Peyer's patch (tissue), 4 donors: ENCODE results near the gene SNRNP27. TPM values are rescaled to one million over a fixed set of nuclear protein-coding genes. Genes with fewer than 3 reads are reported as not detected.

Experiments
- DNase-seq, 3 donors: peaks; one replicate each; pipeline ENCODE4 v3.0.0-alpha.2; 2017 to 2019
- H3K27ac ChIP-seq, 4 donors: fragments of 200-600 bp; sonication (generic); one replicate each; pipeline ENCODE4 v1.5.1; 2016 to 2019
- H3K27me3 ChIP-seq, 2 donors: fragments of 200-600 bp; sonication (generic); one replicate each; pipeline ENCODE4 v1.5.1; 2019
- H3K36me3 ChIP-seq, 3 donors: fragments of 200-600 bp; sonication (generic); one replicate each; pipeline ENCODE4 v1.5.1; 2016 to 2019
- H3K4me1 ChIP-seq, 4 donors: fragments of 200-600 bp; sonication (generic); one replicate each; pipeline ENCODE4 v1.5.1; 2016 to 2019
- H3K4me3 ChIP-seq, 4 donors: fragments of 200-600 bp; sonication (generic); 1 replicate in 3 of 4; 2 replicates in 1 of 4; pipeline ENCODE4 v1.5.1; 2016 to 2019; ENCODE audit warnings: mild to moderate bottlenecking in 1 of 4
- H3K9me3 ChIP-seq, 4 donors: fragments of 200-600 bp; sonication (generic); one replicate each; pipeline ENCODE4 v1.5.1; 2016 to 2019; ENCODE audit warnings: mild to moderate bottlenecking in 1 of 4
- CTCF ChIP-seq, 6 experiments: fragments of 450-650 bp in 4 of 6; fragments of 200-600 bp in 2 of 6; sonication (generic) in 1 of 6; IDR thresholded peaks; one replicate each; pipeline ENCODE4 v1.5.1; 2017 to 2019; ENCODE audit warnings: antibody characterized with exemption in 6 of 6, mild to moderate bottlenecking in 3 of 6, moderate library complexity in 1 of 6
- POLR2A ChIP-seq, 2 donors: fragments of 450-650 bp; IDR thresholded peaks; one replicate each; pipeline ENCODE4 v1.5.1; 2017; ENCODE audit warnings: antibody characterized with exemption in 2 of 2, mild to moderate bottlenecking in 2 of 2, moderate library complexity in 2 of 2
- total RNA-seq, 4 donors: library from RNA; depleted of rRNA; stranded (reverse); fragments of >200 nt; gene quantifications; one replicate each; pipeline ENCODE4 v1.1.0, GENCODE V29; 2016

Gene SNRNP27
- total RNA-seq, 4 donors from 2014 or later: 35.4 to 99.0 (median 53.7) TPM

DNA sequence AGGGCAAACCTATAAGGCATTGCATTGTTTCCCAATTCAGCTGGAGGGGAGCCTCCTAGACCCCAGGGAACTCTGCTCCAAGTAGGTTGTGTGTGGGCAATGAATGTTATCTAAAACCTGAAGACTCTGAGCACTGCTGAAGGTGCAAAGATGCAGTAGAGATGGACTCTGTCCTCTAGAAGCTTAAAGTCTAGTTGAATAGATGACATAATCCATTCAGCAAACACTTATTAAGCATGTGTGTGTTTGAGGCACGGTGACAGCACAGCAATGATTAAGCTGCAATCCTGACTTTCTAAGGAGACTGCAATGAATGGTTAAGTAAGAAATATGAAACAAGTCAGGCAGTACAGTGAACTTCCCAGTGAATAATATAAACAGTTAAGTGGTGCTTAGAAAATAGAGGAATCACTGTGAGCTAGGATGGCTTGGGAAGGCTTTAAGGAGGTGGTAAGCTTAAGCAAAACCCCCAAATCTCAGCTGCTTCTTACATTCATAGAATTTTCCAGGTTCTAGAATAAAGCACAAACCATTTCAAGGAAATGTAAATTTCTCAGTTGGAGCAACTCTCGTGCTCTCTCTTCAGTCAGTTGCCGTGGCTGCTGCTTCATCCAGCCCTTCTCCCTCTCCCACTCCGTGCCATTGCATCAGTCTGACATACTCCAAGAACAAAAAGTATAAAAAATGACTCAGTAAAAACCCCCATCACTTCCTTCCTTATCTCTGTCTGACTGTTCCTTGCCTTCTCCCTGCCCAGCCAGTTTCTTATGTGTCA, 40.3 kb downstream of the SNRNP27 start:
- Histone ChIP-seq H3K4me3 (no peak overlapping the region), H3K9me3 (no peaks in the 10 kb centered on the region), H3K27ac (peak overlapping the region in 3 of 4 donors; percentile 45 to 86 (median 77)), H3K36me3 (peaks cover 0 to 50% (median 7%) of the 10 kb centered on the region in 3 donors), H3K4me1 (peaks cover 0 to 15% (median 3%) of the 10 kb centered on the region in 4 donors), H3K27me3 (no peaks in the 10 kb centered on the region)
- TF ChIP-seq POLR2A (IDR thresholded peaks at IDR 0.05) (peak in 1 of 2 donors; percentile 62), CTCF (IDR thresholded peaks at IDR 0.05) (no peak)
- no peak for DNase-seq

- TF ChIP-seq CTCF (IDR thresholded peaks at IDR 0.05): no peak
- TF ChIP-seq POLR2A (IDR thresholded peaks at IDR 0.05): no peak
- no peak for DNase-seq
- Histone ChIP-seq H3K27ac (peak overlapping the region in 3 of 4 donors; percentile 45 to 86 (median 68)), H3K36me3 (peaks cover 0 to 50% (median 7%) of the 10 kb centered on the region in 3 donors), H3K27me3 (no peaks in the 10 kb centered on the region), H3K4me3 (no peak overlapping the region), H3K4me1 (peaks cover 0 to 15% (median 3%) of the 10 kb centered on the region in 4 donors), H3K9me3 (no peaks in the 10 kb centered on the region)
Observed at GRCh38 chr2:69934614-69934908, 40.8 kb downstream of the SNRNP27 start.

DNA sequence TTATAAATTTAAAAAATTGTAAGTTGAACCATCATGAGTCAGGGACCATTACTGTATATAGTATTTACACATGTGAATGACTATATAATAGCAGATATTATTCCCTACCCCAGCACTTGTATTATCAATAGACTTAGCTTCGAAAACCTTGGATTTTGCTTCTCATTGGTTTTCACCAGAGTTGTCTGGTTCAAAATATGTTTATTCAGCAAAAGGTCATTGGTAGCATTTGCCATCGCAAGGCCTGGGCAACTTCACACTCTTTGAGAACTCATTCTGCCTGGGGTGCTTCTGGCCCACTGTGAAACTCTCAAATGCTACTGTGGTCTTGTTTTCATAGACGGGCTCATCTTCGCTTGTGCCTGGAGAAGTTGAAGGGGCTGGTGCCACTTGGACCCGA, 41.3 kb downstream of the SNRNP27 start:
- no peaks in the 10 kb centered on the region for H3K27me3 ChIP-seq
- no peak overlapping the region for H3K4me3 ChIP-seq
- peak overlapping the region in 1 of 4 donors; percentile 25 for H3K27ac ChIP-seq
- no peaks in the 10 kb centered on the region for H3K9me3 ChIP-seq
- peaks cover 0 to 15% (median 3%) of the 10 kb centered on the region in 4 donors for H3K4me1 ChIP-seq
- no peak for DNase-seq
- TF ChIP-seq CTCF (IDR thresholded peaks at IDR 0.05) (no peak), POLR2A (IDR thresholded peaks at IDR 0.05) (no peak)
- peaks cover 0 to 50% (median 7%) of the 10 kb centered on the region in 3 donors for H3K36me3 ChIP-seq

DNA sequence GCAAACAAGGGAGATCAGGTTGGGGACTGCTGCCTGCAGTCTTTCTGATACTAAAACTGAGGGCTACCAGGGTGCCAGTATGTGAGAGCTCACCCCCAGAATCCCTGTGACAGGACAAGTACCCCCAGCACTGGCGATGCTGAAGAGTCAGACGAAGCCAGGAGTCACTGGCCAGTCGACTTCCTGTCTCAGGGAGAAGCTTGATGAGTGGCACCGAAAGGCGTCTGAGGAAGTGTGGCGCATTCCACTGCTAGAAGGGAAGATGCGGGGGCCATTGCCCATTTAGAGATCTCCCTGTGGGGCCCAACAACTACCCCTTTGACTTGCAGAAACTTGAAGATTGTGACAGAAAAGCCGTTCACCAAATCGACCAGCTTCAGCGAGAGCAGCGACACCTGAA, 43.1 kb downstream of the SNRNP27 start:
- Histone ChIP-seq H3K4me3 (no peak overlapping the region), H3K27me3 (no peaks in the 10 kb centered on the region), H3K9me3 (no peaks in the 10 kb centered on the region), H3K27ac (no peak overlapping the region), H3K4me1 (peaks cover 0 to 13% (median 3%) of the 10 kb centered on the region in 4 donors), H3K36me3 (peaks cover 0 to 66% (median 7%) of the 10 kb centered on the region in 3 donors)
- DNase-seq: no peak
- TF ChIP-seq POLR2A (IDR thresholded peaks at IDR 0.05) (no peak), CTCF (IDR thresholded peaks at IDR 0.05) (no peak)

GRCh38 chr2:69937968-69938367, 44.2 kb downstream of the SNRNP27 start:
- Histone ChIP-seq H3K4me1 (peaks cover 0 to 8% (median 3%) of the 10 kb centered on the region in 4 donors), H3K4me3 (no peak overlapping the region), H3K27ac (no peak overlapping the region), H3K27me3 (no peaks in the 10 kb centered on the region), H3K36me3 (peaks cover 0 to 77% (median 7%) of the 10 kb centered on the region in 3 donors), H3K9me3 (no peaks in the 10 kb centered on the region)
- TF ChIP-seq POLR2A (IDR thresholded peaks at IDR 0.05) (no peak), CTCF (IDR thresholded peaks at IDR 0.05) (no peak)
- no peak for DNase-seq
